HG02798 (cell line): Measurements from ENCODE around the gene CALD1.

Source experiments
- ATAC-seq: cut with Tn5 transposase; IDR thresholded peaks from one replicate; pipeline ENCODE4 v1.9.1; 2021; ENCODE audit warnings: mild to moderate bottlenecking; ENCODE audit not compliant: unreplicated experiment, poor library complexity

The CALD1 gene

GRCh38 chr7:134910214-134910890 lies 130.9 kb downstream of the CALD1 start:
- ATAC-seq, result no peak

GRCh38 chr7:134910968-134911367 lies 131.5 kb downstream of the CALD1 start:
- no peak for ATAC-seq

- no peak for ATAC-seq
Observed at GRCh38 chr7:134916171-134916883, 136.9 kb downstream of the CALD1 start.

DNA sequence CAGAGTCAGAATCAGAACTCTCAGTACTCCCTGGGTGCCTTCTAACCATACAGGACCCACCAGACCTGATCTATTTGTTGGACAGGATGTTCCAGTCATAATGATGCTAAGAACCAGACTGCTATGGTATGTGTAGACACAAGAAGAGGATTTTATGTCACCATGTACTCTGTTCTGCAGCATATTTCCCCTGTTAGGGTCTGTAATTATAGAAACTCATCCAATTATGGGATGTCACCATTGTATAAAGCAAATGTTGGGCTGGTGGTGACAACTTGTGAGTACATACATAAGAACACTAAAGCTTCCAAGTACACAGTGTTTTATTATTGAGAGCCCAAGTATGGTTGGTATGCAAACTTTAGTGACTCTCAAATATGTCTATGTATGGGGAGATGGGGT lies 139.8 kb downstream of the CALD1 start:
- peak; percentile 51 for ATAC-seq

- peak; percentile 46 for ATAC-seq
Observed at GRCh38 chr7:134920026-134920753, 140.8 kb downstream of the CALD1 start.

GRCh38 chr7:134922720-134923704 lies 143.6 kb downstream of the CALD1 start:
- no peak for ATAC-seq

- no peak for ATAC-seq
Observed at GRCh38 chr7:134925766-134926165, 146.3 kb downstream of the CALD1 start.

DNA sequence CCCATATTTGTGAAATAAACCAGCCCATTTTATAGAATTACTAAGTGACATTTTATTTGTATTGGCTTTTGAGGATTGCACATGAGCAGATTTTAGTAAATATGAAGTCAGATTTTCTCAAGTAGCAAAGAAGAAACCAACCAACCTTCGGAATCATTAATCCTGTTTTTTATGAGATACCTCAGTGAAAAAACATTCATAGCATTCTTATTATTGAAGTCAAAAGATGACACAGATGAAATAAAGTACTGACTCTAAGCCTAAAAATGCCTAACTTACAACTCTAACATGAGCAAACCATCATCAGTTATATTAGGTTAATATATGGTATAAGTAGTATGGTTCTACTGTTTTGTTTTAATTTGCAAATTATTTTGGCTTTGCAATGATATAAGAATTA lies 147.0 kb downstream of the CALD1 start:
- ATAC-seq, result no peak

DNA sequence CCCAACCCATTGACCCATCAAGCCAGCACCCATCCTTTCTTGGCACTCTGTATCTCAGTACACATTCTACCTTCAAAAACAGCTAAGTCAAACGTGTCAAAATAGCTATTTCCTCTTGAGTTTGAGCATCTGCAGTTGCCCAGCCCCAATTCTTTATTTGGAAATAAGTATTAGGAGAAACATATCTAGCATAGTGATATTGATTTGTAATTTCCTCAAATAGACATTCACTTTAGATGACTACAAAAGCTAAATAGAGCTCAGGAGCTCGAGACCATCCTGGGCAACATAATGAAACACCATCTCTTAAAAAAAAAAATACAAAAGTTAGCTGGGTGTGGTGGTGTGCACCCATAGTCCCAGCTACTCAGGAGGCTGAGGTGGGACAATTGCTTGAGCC lies 147.6 kb downstream of the CALD1 start:
- ATAC-seq, result no peak

- no peak for ATAC-seq
Observed at GRCh38 chr7:134927723-134928122, 148.3 kb downstream of the CALD1 start.

DNA sequence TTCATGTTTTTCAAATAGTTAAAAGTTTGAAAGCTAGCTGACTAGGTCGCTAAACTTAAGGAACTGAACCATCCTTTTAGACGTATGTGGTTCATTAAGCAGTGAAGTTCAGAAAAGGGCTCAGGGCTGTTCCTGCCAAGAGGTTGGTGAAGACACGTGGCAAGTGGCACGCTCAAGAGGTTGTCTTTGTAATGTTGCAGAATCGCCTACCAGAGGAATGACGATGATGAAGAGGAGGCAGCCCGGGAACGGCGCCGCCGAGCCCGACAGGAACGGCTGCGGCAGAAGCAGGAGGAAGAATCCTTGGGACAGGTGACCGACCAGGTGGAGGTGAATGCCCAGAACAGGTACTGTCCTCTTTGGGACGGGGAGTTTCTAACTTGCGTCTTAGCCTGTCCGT lies 149.1 kb downstream of the CALD1 start:
- ATAC-seq, result no peak

DNA sequence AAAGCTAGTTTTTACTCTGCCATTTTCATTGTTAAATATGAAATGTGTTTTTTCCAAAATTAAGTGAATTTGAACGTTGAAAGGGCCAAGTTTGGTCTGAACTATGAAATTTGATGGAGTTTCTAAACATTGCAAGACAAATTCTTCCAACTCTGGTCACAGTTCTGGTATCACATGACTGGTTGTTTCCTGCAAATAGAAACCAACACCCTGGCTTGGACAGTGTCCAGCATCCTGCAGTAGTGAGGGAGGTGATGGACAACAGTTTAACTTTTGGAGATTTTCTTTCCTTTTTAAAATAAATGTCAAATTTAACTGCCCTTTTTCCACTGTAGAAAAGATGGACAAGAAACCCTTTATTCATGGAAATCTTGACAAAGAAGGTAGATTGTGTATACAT lies 152.1 kb downstream of the CALD1 start:
- ATAC-seq, result no peak

DNA sequence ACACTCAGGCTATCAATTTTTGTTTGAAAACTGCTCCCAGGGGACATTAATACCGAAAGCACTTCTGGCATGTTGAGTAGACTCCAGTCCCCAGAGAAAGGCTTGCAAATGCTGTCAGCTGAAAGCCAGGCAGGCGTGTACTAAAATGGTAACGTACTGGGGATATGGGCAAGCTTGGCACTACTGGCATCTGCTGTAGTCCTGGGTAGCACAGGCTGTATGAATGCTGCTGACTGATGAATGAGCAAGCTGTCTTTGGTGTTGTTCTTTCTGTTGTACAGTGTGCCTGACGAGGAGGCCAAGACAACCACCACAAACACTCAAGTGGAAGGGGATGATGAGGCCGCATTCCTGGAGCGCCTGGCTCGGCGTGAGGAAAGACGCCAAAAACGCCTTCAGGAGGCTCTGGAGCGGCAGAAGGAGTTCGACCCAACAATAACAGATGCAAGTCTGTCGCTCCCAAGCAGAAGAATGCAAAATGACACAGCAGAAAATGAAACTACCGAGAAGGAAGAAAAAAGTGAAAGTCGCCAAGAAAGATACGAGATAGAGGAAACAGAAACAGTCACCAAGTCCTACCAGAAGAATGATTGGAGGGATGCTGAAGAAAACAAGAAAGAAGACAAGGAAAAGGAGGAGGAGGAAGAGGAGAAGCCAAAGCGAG lies 153.4 kb downstream of the CALD1 start:
- peak; percentile 75 for ATAC-seq

- ATAC-seq, result no peak
Observed at GRCh38 chr7:134933460-134934068, 154.1 kb downstream of the CALD1 start.

GRCh38 chr7:134935701-134936100 lies 156.3 kb downstream of the CALD1 start:
- ATAC-seq, result no peak

DNA sequence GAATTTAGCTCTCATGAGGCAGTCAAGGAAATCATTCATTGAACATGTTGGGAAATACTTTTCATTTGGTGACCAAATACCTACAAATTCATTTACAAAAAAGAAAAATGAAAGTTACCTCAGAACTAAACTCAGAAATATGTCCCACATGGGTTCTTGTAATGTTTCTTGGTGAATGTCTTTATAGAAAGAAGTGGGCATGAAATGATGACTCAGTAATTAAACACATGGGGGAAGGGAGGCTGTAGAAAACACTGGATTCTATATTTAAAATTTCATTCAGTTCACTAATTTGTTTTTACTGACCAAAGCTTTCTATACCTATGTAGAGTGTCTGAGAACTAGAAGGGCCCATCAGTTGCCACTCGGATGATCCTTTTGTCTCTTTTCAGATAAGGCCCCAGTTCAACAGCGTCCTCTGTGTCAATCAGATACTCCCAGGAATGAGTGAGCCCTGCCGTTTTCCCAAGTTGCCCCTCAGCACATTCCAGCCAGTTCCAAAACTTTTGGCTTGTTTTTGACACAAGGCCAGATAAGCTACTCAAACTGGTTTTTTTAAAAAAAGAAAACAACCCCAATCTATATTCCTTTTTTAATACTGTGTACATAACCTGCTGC lies 157.6 kb downstream of the CALD1 start:
- no peak for ATAC-seq

- ATAC-seq, result no peak
Observed at GRCh38 chr7:134938141-134938540, 158.7 kb downstream of the CALD1 start.

GRCh38 chr7:134939136-134939535 lies 159.7 kb downstream of the CALD1 start:
- ATAC-seq, result no peak

- no peak for ATAC-seq
Observed at GRCh38 chr7:134940729-134941128, 161.3 kb downstream of the CALD1 start.
